HG03342 (cell line): Measurements from ENCODE around the gene DCP1B.

Experiments
- ATAC-seq: cut with Tn5 transposase; IDR thresholded peaks from one replicate; pipeline ENCODE4 v1.9.1; 2021; ENCODE audit warnings: mild to moderate bottlenecking, moderate library complexity; ENCODE audit not compliant: unreplicated experiment

The DCP1B gene

GRCh38 chr12:1936406-1937320 is 67.6 kb downstream of the DCP1B start:
- no peak for ATAC-seq

GRCh38 chr12:1935700-1936378 is 68.4 kb downstream of the DCP1B start:
- no peak for ATAC-seq

- ATAC-seq, result no peak
Observed at GRCh38 chr12:1935242-1935641, 69.0 kb downstream of the DCP1B start.

- no peak for ATAC-seq
Observed at GRCh38 chr12:1934831-1935230, 69.4 kb downstream of the DCP1B start.

GRCh38 chr12:1934068-1934467 is 70.2 kb downstream of the DCP1B start:
- ATAC-seq, result no peak

- ATAC-seq, result peak; percentile 61
Observed at GRCh38 chr12:1933342-1934051, 70.8 kb downstream of the DCP1B start.

GRCh38 chr12:1932264-1932777 is 71.9 kb downstream of the DCP1B start:
- ATAC-seq, result no peak

GRCh38 chr12:1931642-1932041 is 72.6 kb downstream of the DCP1B start:
- no peak for ATAC-seq

GRCh38 chr12:1930803-1931597 is 73.3 kb downstream of the DCP1B start:
- no peak for ATAC-seq

GRCh38 chr12:1929985-1930802 is 74.1 kb downstream of the DCP1B start:
- no peak for ATAC-seq

GRCh38 chr12:1929241-1929984 is 74.8 kb downstream of the DCP1B start:
- no peak for ATAC-seq

GRCh38 chr12:1928439-1929121 is 75.7 kb downstream of the DCP1B start:
- no peak for ATAC-seq

GRCh38 chr12:1927751-1928351 is 76.4 kb downstream of the DCP1B start:
- no peak for ATAC-seq

GRCh38 chr12:1927051-1927680 is 77.1 kb downstream of the DCP1B start:
- no peak for ATAC-seq

- ATAC-seq, result no peak
Observed at GRCh38 chr12:1926251-1926657, 78.0 kb downstream of the DCP1B start.

- no peak for ATAC-seq
Observed at GRCh38 chr12:1925684-1926006, 78.6 kb downstream of the DCP1B start.

- no peak for ATAC-seq
Observed at GRCh38 chr12:1924996-1925683, 79.1 kb downstream of the DCP1B start.
